ENCODE data around the gene REEP2.

Gene REEP2

DNA sequence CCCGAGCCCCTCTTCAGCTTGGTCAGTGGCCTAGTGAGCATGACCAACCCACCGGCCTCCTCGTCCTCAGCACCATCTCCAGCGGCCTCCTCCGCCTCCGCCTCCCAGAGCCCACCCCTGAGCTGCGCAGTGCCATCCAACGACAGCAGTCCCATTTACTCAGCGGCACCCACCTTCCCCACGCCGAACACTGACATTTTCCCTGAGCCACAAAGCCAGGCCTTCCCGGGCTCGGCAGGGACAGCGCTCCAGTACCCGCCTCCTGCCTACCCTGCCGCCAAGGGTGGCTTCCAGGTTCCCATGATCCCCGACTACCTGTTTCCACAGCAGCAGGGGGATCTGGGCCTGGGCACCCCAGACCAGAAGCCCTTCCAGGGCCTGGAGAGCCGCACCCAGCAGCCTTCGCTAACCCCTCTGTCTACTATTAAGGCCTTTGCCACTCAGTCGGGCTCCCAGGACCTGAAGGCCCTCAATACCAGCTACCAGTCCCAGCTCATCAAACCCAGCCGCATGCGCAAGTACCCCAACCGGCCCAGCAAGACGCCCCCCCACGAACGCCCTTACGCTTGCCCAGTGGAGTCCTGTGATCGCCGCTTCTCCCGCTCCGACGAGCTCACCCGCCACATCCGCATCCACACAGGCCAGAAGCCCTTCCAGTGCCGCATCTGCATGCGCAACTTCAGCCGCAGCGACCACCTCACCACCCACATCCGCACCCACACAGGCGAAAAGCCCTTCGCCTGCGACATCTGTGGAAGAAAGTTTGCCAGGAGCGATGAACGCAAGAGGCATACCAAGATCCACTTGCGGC, 28.2 kb downstream of the REEP2 start:
- H3K27ac ChIP-seq, result peak overlapping the region; percentile 23 to 99
- peak overlapping the region; percentile 87 for H3K4me3 ChIP-seq
- DNase-seq (ENCODE audit: low spot score), result no peak
- TF ChIP-seq, protein P1, sequence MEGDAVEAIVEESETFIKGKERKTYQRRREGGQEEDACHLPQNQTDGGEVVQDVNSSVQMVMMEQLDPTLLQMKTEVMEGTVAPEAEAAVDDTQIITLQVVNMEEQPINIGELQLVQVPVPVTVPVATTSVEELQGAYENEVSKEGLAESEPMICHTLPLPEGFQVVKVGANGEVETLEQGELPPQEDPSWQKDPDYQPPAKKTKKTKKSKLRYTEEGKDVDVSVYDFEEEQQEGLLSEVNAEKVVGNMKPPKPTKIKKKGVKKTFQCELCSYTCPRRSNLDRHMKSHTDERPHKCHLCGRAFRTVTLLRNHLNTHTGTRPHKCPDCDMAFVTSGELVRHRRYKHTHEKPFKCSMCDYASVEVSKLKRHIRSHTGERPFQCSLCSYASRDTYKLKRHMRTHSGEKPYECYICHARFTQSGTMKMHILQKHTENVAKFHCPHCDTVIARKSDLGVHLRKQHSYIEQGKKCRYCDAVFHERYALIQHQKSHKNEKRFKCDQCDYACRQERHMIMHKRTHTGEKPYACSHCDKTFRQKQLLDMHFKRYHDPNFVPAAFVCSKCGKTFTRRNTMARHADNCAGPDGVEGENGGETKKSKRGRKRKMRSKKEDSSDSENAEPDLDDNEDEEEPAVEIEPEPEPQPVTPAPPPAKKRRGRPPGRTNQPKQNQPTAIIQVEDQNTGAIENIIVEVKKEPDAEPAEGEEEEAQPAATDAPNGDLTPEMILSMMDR (IDR thresholded peaks at IDR 0.05), result no peak

- TF ChIP-seq, protein P1 (IDR thresholded peaks at IDR 0.05), result no peak
- DNase-seq (ENCODE audit: low spot score), result no peak
- Histone ChIP-seq H3K27ac (no peak overlapping the region), H3K4me3 (peak overlapping the region; percentile 87)
These were observed 28.9 kb downstream of the REEP2 start for GRCh38 chr5:138467711-138468132.

GRCh38 chr5:138468133-138468965, 29.5 kb downstream of the REEP2 start:
- DNase-seq (ENCODE audit: low spot score), result no peak
- H3K4me3 ChIP-seq, result peak overlapping the region; percentile 87
- H3K27ac ChIP-seq, result no peak overlapping the region
- TF ChIP-seq, protein P1 (IDR thresholded peaks at IDR 0.05), result no peak

GRCh38 chr5:138468966-138469539, 30.2 kb downstream of the REEP2 start:
- TF ChIP-seq, protein P1 (IDR thresholded peaks at IDR 0.05), result no peak
- Histone ChIP-seq H3K4me3 (no peak overlapping the region), H3K27ac (no peak overlapping the region)
- no peak for DNase-seq (ENCODE audit: low spot score)

DNA sequence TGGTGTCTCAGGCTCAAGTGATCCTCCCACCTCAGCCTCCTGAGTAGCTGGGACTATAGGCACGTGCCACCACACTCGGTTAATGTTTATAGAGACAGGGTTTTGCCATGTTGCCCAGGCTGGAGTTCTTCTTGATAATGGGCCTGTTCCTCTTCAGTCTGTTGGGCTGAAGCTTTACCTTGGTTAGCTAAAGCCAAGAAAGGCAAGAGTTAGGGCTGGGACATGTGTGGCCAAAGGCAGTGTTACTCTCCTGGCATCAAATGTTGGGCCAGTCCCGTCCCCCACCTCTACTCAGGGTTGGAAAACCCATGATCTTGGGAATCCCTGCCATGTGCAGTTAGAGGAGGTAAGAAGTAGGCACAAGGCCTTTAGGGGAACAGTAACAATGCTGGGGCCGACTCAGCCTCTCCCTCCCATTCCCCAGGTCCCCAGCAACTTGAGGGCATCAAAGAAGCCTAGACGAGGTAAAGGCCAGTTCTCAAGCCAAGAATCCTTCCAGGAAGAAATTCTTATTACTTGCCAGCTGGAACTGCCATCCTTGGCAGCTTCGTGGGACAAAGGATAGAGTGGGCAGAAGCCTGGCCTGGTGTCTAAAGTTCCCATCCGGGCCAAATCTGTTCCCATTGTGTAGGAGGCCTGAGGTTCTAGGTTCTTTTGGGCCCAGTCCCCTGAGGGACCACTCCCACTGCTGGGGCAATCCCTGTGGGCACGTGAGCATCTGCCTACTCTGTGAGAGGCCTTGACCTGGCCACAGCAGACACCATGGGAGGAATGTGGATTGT, 30.9 kb downstream of the REEP2 start:
- H3K4me3 ChIP-seq, result no peak overlapping the region
- TF ChIP-seq, protein P1 (IDR thresholded peaks at IDR 0.05), result no peak
- H3K27ac ChIP-seq, result peak overlapping the region in 1 of 2 donors; percentile 19
- no peak for DNase-seq (ENCODE audit: low spot score)

GRCh38 chr5:138470322-138471051, 31.6 kb downstream of the REEP2 start:
- TF ChIP-seq, protein P1 (IDR thresholded peaks at IDR 0.05), result no peak
- no peak overlapping the region for H3K4me3 ChIP-seq
- peak overlapping the region in 1 of 2 donors; percentile 28 for H3K27ac ChIP-seq
- no peak for DNase-seq (ENCODE audit: low spot score)

Measured in coronary artery (tissue), 2 donors.